Common myeloid progenitor, CD34-positive (primary cell): ENCODE data around the gene NEK6.

Experiments
- CTCF ChIA-PET: fragments of 350-600 bp; sonication (Branson Sonifier 250); formaldehyde crosslinking; loops from one replicate; lab custom pipeline; 2021; ENCODE audit warnings: antibody characterized with exemption; lab: Charles Lee
- POLR2A ChIA-PET: fragments of 350-600 bp; sonication (Branson Sonifier 250); formaldehyde crosslinking; loops from one replicate; lab custom pipeline; 2021; ENCODE audit warnings: antibody characterized with exemption; lab: Charles Lee
- DNase-seq, 3 donors: peaks; one replicate each; pipeline versions ENCODE4 v3.0.0 to v3.0.0-alpha.2; 2013
- H3K27ac ChIP-seq, 2 experiments: 1 replicate in 1 of 2; 2 replicates in 1 of 2; pipeline ENCODE4 v1.7.0; 2013; ENCODE audit warnings: inconsistent platforms in 2 of 2, low read length in 2 of 2, mild to moderate bottlenecking in 2 of 2, low read depth in 1 of 2, moderate library complexity in 1 of 2; ENCODE audit not compliant: severe bottlenecking in 2 of 2, insufficient read depth in 1 of 2, poor library complexity in 1 of 2
- H3K27me3 ChIP-seq, 5 experiments: replicated peaks in 2 of 5; 1 replicate in 3 of 5; 2 replicates in 2 of 5; pipeline versions ENCODE4 v1.6.1 to v1.7.0; 2013; ENCODE audit warnings: low read length in 4 of 5, mild to moderate bottlenecking in 2 of 5, moderate library complexity in 2 of 5, inconsistent platforms in 1 of 5; ENCODE audit not compliant: insufficient read depth in 5 of 5, control insufficient read depth in 4 of 5
- H3K36me3 ChIP-seq, 4 experiments: 1 replicate in 2 of 4; 2 replicates in 2 of 4; pipeline versions ENCODE4 v1.6.1 to v1.7.0; 2013; ENCODE audit warnings: low read length in 3 of 4, control low read depth in 1 of 4, mild to moderate bottlenecking in 1 of 4; ENCODE audit not compliant: control insufficient read depth in 4 of 4, insufficient read depth in 4 of 4
- H3K4me1 ChIP-seq, 4 experiments: 1 replicate in 3 of 4; 2 replicates in 1 of 4; pipeline versions ENCODE4 v1.6.1 to v1.7.1; 2013; ENCODE audit warnings: low read length in 3 of 4, mild to moderate bottlenecking in 3 of 4, control low read depth in 1 of 4, inconsistent platforms in 1 of 4, moderate library complexity in 1 of 4; ENCODE audit not compliant: control insufficient read depth in 4 of 4, insufficient read depth in 4 of 4; ENCODE audit errors: control extremely low read depth in 1 of 4
- H3K4me3 ChIP-seq, 7 experiments: 1 replicate in 4 of 7; 2 replicates in 3 of 7; pipeline versions ENCODE4 v1.5.1 to v1.7.0; 2013; ENCODE audit warnings: mild to moderate bottlenecking in 7 of 7, low read length in 6 of 7, moderate library complexity in 6 of 7, inconsistent platforms in 2 of 7, low read depth in 2 of 7, control low read depth in 1 of 7; ENCODE audit not compliant: insufficient read depth in 4 of 7, control insufficient read depth in 1 of 7; ENCODE audit errors: extremely low read depth in 1 of 7
- H3K9me3 ChIP-seq, 5 experiments: 1 replicate in 4 of 5; 2 replicates in 1 of 5; pipeline versions ENCODE4 v1.6.1 to v1.7.1; 2013; ENCODE audit warnings: low read length in 4 of 5, mild to moderate bottlenecking in 2 of 5, inconsistent platforms in 1 of 5, low read depth in 1 of 5, moderate library complexity in 1 of 5; ENCODE audit not compliant: control insufficient read depth in 4 of 5, insufficient read depth in 2 of 5; ENCODE audit errors: control extremely low read depth in 1 of 5
- WGBS: methylation state at CpG from one replicate; pipeline ENCODE4 v1.1.5; 2013; ENCODE audit not compliant: insufficient coverage; 5-methylcytosine and 5-hydroxymethylcytosine counted together

Gene NEK6

GRCh38 chr9:124268661-124269060 is 10.9 kb downstream of the NEK6 start:
- Histone ChIP-seq H3K9me3 (no peaks in the 10 kb centered on the region), H3K27ac (no peak overlapping the region), H3K4me1 (peaks cover 7 to 85% (median 59%) of the 10 kb centered on the region in 4 experiments), H3K27me3 (no peaks in the 10 kb centered on the region), H3K4me3 (no peak overlapping the region), H3K36me3 (peaks cover 0 to 58% (median under 1%) of the 10 kb centered on the region in 4 experiments)
- WGBS, result 96% methylated on average over 10 of the region's 13 CpGs
- no peak for DNase-seq
- CTCF ChIA-PET, result no interaction called here
- POLR2A ChIA-PET, result no interaction called here

GRCh38 chr9:124269556-124269955 is 11.8 kb downstream of the NEK6 start:
- Histone ChIP-seq H3K4me1 (peaks cover 7 to 85% (median 59%) of the 10 kb centered on the region in 4 experiments), H3K27ac (no peak overlapping the region), H3K27me3 (no peaks in the 10 kb centered on the region), H3K9me3 (no peaks in the 10 kb centered on the region), H3K36me3 (peaks cover 0 to 50% (median 0%) of the 10 kb centered on the region in 4 experiments), H3K4me3 (no peak overlapping the region)
- 97% methylated on average over 6 of the region's 6 CpGs for WGBS
- POLR2A ChIA-PET, result no interaction called here
- no peak for DNase-seq
- CTCF ChIA-PET, result no interaction called here

GRCh38 chr9:124270504-124271335 is 13.0 kb downstream of the NEK6 start:
- CTCF ChIA-PET, result interaction anchor here (0.6 to 1.5 kb wide), 3 partner anchors 16 to 60 kb away, joined by 3 to 4 read pairs (median 3); no protein-coding TSS in a partner anchor
- Histone ChIP-seq H3K4me1 (peaks cover 7 to 84% (median 58%) of the 10 kb centered on the region in 4 experiments), H3K4me3 (no peak overlapping the region), H3K27ac (peak overlapping the region in 1 of 2 experiments; percentile 5), H3K27me3 (no peaks in the 10 kb centered on the region), H3K9me3 (no peaks in the 10 kb centered on the region), H3K36me3 (peaks cover 0 to 57% (median 0%) of the 10 kb centered on the region in 4 experiments)
- 87% methylated on average over 13 of the region's 14 CpGs for WGBS
- DNase-seq, result no peak
- POLR2A ChIA-PET, result no interaction called here

- H3K4me3 ChIP-seq, result no peak overlapping the region
- H3K36me3 ChIP-seq, result peaks cover 0 to 49% (median 0%) of the 10 kb centered on the region in 4 experiments
- H3K27me3 ChIP-seq, result no peaks in the 10 kb centered on the region
- no peak overlapping the region for H3K27ac ChIP-seq
- CTCF ChIA-PET, result interaction anchor here (1.3 to 1.5 kb wide), 2 partner anchors 15 to 41 kb away, joined by 3 read pairs; no protein-coding TSS in a partner anchor
- no peaks in the 10 kb centered on the region for H3K9me3 ChIP-seq
- peaks cover 9 to 83% (median 53%) of the 10 kb centered on the region in 4 experiments for H3K4me1 ChIP-seq
- POLR2A ChIA-PET, result no interaction called here
- DNase-seq, result no peak
- WGBS, result 93% methylated on average over 7 of the region's 7 CpGs
Measured at GRCh38 chr9:124271660-124272059, 13.9 kb downstream of the NEK6 start.

- H3K4me1 ChIP-seq, result peaks cover 9 to 83% (median 50%) of the 10 kb centered on the region in 4 experiments
- POLR2A ChIA-PET, result no interaction called here
- DNase-seq, result no peak
- H3K9me3 ChIP-seq, result no peaks in the 10 kb centered on the region
- peaks cover 0 to 52% (median 0%) of the 10 kb centered on the region in 4 experiments for H3K36me3 ChIP-seq
- WGBS, result 94% methylated on average over 5 of the region's 7 CpGs
- H3K27ac ChIP-seq, result no peak overlapping the region
- CTCF ChIA-PET, result interaction anchor here (1.5 kb wide), 1 partner anchor 41 kb away, joined by 3 read pairs; no protein-coding TSS in a partner anchor
- no peaks in the 10 kb centered on the region for H3K27me3 ChIP-seq
- no peak overlapping the region for H3K4me3 ChIP-seq
Measured at GRCh38 chr9:124272118-124272517, 14.4 kb downstream of the NEK6 start.

GRCh38 chr9:124272979-124273378 is 15.2 kb downstream of the NEK6 start:
- H3K36me3 ChIP-seq, result peaks cover 0 to 53% (median 0%) of the 10 kb centered on the region in 4 experiments
- DNase-seq, result no peak
- no peaks in the 10 kb centered on the region for H3K9me3 ChIP-seq
- H3K27ac ChIP-seq, result no peak overlapping the region
- H3K4me1 ChIP-seq, result peaks cover 6 to 83% (median 49%) of the 10 kb centered on the region in 4 experiments
- ChIA-PET POLR2A (no interaction called here), CTCF (no interaction called here)
- no peak overlapping the region for H3K4me3 ChIP-seq
- H3K27me3 ChIP-seq, result no peaks in the 10 kb centered on the region
- WGBS, result 96% methylated on average over 6 of the region's 9 CpGs
